HG02943 (cell line): Measurements from ENCODE around the gene ZNHIT6.
A peak's percentile ranks its signal among the peaks of the same experiment; 100 is the strongest.
"Not testable (repeated sequence)": the region's sequence is repeated elsewhere in the genome, so short reads cannot be mapped to it uniquely, and the experiment has no call there.

Source experiments
- ATAC-seq: cut with Tn5 transposase; IDR thresholded peaks from one replicate; pipeline ENCODE4 v1.9.1; 2021; ENCODE audit warnings: mild to moderate bottlenecking, low read depth, moderate library complexity; ENCODE audit not compliant: unreplicated experiment

Gene ZNHIT6, protein sequence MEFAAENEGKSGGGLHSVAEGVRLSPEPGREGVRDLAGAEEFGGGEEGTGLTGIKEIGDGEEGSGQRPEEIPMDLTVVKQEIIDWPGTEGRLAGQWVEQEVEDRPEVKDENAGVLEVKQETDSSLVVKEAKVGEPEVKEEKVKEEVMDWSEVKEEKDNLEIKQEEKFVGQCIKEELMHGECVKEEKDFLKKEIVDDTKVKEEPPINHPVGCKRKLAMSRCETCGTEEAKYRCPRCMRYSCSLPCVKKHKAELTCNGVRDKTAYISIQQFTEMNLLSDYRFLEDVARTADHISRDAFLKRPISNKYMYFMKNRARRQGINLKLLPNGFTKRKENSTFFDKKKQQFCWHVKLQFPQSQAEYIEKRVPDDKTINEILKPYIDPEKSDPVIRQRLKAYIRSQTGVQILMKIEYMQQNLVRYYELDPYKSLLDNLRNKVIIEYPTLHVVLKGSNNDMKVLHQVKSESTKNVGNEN

DNA sequence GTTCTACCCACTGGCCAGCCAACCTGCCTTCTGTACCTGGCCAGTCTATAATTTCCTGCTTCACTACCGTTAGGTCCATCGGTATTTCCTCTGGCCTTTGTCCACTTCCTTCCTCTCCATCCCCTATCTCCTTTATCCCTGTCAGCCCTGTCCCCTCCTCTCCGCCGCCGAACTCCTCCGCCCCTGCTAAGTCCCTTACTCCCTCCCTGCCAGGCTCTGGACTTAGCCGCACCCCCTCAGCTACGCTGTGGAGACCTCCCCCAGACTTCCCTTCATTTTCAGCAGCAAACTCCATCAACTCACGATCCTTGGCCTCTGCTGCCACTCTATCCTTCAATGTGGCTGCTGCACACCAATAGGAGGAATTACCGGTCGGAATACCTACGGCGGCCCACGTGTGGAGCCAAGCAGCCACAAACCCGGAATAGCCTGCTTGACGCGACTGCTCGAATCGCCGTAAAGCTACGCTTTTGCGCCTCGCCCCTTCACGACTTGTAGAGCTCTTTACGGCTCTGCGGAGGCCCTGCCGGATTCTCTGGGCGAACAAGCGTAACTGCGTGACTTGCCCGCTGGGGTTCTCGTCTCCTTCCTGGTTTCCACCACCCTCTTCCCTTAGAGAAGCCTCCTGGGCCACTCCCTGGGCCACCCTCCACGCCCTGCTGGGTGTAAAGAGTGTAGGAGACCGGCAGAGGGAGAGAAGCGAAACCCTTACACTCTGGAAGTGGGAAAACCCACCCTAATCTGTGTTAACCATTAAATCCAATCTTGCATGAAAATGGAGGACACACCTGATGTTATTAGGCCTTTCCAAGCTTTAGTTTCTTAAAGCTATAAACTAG, at the start of gene ZNHIT6:
Gene ZNHIT6 (minus strand): TSS at position 444 of the 839 bp plus-strand sequence. CDS start 149 bp downstream, at position 295.
- ATAC-seq: peak; percentile 86

DNA sequence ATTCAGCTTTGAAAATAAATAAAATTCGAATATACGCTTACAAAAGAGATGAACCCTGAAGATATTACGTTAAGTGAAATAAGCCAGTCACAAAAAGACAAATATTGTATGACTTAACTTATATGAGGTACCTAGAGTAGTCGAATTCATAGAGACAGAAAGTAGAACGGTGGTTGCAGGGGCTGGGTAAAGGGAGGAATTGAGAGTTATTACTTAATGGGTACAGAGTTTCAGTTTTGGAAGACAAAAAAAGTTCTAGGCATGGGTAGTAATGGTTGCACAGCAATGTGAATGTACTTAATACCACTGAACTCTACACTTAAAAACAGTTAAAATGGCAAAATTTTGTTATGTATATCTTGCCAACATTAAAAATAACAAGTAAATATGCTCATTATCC, 48.6 kb upstream of the ZNHIT6 start:
- no peak for ATAC-seq

DNA sequence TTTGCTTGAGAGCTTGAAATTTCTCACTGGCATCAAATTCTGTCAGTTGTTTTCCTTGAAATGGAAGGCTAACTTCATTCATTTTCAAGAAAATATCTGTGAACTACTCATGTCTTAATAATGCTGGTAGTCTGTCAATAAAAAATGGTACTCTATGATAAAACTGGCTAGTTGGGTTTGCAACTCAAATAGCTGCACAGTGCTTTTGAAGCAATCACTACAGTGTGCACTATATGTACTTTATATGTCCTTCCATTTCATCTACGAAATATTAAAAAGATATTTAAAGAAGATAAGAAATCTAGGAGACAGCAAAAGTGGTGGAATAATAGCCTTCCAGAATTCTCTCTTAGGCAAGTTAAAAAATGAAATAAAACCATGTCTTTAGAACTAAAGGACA, 39.9 kb upstream of the ZNHIT6 start:
- no peak for ATAC-seq

DNA sequence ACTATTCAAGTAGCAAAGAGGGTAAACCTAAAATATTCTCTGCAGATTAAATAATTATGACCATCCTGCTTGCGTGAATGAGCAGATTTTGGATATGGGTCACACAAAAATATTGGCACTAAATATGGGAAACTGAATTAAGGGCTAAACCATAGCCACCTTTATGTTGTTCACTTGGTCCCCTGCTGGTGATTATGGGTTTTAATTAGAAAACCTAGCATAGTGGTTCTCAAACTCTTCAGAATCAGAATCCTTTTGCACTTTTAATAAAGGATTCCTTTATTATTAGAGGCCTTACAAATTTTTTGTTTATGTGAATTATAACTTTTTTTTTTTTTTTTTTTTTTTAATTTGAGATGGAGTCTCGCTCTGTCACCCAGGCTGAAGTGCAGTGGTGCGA, 38.5 kb upstream of the ZNHIT6 start:
- no peak for ATAC-seq

DNA sequence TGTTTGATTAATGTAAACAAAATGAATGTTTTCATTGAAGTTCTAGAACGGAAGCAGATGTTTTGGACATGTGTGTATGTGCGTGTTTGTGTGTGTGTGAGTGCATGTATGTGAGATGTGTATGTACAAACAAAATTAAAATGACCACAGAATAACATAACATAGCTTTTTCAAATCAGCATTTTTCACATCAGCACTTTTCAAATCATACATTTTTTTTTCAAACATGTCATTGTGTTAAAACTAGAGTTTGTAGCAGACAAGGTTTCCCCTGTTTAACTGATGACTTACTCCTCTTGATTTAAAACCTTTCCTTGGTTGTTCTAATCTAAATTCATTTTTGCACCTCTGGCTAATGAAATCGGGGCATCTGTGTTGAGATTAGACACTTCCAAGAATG, 35.6 kb upstream of the ZNHIT6 start:
- no peak for ATAC-seq

DNA sequence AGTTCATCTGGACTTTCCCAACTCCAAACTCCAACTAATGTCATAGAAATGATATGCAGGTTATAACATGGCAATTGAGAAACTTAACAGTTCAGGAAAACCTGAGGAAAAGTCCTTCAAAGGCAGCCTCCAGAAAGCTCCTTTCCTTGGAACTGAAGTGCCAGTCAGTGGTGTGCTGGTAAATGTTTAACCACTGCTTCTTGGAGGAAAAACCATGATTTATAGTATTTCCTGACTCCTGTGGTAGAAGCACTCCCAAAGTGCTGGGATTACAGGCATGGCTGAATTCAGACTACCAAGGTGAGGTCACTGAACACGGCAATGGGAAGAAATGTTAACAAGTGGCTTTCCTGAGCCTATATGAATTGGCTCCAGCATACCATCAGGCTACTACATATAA, 26.7 kb upstream of the ZNHIT6 start:
- ATAC-seq: no peak

DNA sequence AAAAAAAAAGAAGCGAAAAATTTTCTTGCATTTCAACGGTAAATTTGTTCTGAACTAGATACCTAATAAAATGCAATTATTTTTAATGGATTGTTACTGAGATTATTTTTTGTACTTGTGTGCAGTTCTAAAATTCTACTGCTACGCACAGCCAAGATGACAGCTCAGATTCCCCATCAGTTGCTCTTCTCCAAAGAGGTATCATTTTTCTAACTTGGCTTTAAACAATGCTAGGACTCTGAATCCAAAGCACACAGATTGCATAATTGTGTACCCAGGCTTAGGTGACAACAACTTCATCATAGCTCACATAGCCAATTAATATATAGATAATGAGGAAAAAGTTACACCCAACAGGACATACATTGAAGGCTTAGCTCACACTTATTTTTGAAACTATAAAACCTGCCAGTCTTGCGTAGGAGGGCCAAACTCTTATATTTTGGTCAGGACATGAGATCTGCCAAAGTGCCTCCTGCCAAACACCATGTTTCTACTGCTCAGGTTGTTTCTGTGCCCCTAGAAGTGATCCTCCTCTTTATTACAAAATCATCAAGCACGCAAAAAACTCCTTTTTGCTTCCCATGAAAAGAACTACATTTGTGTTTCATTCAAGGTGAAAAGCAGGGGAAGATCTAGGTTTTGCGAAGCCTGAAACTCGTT, 10.6 kb upstream of the ZNHIT6 start:
- ATAC-seq: no peak

DNA sequence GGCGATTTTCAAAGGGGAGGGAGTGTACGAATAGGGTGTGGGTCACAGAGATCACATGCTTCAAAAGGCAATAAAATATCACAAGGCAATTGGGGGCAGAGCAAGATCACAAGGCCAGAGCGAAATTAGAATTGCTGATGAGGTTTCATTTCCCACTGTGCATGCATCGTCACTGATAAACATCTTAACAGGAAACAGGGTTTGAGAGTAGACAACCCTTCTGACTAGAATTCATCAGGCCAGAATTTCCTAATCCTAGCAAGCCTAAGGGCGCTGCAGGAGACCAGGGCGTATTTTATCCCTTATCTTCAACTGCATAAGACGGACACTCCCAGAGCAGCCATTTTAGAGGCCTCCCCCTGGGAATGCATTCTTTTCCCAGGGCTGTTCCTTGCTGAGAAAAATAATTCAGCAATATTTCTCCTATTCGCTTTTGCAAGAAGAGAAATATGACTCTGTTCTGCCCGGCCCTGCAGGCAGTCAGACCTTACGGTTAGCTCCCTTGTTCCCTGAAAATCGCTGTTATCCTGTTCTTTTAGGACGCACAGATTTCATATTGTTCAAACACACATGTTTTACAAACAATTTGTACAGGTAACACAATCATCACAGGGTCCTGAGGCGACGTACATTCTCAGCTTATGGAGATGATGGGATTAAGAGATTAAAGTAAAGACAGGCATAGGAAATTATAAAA, 6.3 kb upstream of the ZNHIT6 start:
- ATAC-seq: not testable (repeated sequence)

DNA sequence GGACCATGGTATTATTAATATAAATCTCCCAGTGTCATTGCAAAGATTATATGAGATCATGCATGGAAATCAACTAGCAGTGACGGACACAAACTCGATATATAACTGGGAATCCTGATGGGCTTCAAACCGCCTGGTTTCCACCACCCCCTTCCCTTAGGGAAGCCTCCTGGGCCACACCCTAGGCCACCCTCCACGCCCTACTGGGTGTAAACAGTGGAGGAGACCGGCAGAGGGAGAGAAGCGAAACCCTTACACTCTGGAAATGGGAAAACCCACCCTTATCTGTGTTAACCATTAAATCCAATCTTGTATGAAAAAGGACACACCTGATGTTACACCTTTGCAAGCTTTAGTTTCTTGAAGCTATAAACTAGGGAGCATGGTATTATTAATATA, 595 bp upstream of the ZNHIT6 start:
- ATAC-seq: no peak

DNA sequence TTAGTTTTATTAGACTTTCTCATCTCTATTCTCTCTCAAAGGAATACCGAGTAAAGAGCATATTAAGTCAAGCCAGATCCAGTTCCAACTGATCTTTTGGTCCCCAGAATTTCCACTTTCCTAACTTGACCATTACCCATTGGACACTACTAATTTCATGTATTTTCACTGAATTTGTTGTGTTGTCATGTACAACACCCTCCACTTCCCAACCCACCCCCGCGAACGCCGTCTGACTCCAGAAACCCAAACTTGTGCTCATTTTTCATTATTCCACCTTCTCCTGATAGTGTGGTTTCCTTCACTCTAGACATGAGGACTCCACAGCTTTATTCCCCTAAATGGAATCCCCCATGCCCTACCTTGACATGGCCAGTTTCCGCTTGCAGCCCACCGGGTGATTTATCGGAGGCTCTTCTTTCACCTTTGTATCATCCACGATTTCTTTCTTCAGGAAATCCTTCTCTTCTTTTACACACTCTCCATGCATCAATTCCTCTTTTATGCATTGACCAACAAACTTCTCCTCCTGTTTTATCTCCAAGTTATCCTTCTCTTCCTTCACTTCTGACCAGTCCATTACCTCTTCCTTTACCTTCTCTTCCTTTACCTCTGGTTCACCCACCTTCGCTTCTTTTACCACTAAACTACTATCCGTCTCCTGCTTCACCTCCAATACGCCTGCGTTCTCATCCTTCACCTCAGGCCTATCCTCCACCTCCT, 805 bp downstream of the ZNHIT6 start:
- no peak for ATAC-seq

DNA sequence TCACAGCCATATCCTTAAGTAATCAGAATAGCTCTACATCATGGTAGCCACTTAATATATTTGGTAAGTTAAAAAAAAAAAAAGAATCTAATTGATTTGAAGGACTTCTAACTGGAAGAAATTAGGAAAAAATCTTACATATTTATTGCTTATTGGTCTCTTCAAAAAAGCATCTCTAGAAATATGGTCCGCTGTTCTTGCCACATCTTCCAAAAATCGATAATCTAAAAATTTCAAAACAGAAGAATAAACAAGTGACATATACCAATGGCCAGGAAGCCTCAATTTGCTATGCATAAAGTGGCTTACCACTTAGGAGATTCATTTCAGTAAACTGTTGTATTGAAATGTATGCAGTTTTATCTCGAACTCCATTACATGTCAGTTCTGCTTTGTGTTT, 2.3 kb downstream of the ZNHIT6 start:
- no peak for ATAC-seq

DNA sequence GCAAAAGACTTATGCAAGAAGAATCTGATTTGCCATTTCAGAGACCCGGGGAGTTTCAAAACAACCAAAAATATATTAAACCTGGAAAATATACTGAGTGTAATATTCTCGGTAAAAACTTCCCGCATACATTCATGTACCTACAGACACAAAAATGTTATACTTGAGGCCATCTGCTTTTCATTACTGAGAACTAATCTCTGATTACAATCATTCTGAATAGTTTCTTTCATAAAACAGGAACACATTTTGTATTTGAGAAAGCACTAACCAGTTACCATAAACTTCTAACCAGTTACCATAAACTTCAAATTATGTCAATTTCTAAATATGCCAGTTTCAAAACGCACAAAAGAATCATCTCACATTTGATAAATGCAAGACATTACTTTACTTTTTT, 7.8 kb downstream of the ZNHIT6 start:
- no peak for ATAC-seq

DNA sequence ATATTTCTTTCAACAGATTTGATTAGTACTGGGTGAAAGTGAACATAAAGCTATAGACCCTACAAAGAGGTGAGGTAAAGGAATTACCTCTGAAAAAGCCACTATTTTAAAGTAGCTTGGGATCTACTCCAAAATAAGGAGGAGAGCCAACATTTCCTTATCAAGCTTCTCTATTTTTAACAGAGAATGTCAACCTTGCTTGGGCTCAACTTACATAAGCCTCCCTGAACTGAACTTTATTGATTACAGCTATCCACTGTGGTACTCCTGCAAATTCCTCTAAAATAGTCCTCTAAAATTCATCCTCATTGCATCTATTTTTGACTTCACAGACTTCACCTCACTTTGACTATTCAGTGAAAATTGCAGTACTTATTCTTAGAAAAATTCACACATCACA, 10.3 kb downstream of the ZNHIT6 start:
- ATAC-seq: no peak

DNA sequence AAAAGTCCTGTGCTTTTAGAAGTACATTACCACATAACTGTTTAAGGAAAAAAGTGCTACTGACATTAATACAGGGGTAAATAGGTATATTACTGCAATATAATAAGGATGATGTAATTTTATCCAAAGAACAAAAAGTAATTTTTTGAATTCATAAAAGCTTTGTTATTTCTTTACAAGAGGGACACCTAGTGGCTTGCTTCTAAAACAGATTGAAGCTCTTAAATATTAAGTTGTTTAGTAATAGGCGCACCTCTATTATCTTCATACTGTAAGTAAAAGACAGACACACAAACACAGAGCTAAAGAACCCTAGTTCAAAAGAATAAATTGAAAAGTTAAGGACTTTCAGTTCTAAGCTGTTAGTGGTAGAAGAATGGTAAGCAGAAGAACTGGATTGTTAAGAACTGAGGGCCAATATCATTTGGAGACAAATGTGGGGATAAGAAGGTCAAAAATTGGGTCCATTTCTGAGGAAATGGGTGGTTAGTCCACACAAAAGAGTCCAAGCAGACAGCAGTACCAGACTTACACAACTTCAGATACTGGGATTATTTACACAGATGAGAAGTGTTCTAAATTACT, 15.4 kb downstream of the ZNHIT6 start:
- ATAC-seq: no peak

DNA sequence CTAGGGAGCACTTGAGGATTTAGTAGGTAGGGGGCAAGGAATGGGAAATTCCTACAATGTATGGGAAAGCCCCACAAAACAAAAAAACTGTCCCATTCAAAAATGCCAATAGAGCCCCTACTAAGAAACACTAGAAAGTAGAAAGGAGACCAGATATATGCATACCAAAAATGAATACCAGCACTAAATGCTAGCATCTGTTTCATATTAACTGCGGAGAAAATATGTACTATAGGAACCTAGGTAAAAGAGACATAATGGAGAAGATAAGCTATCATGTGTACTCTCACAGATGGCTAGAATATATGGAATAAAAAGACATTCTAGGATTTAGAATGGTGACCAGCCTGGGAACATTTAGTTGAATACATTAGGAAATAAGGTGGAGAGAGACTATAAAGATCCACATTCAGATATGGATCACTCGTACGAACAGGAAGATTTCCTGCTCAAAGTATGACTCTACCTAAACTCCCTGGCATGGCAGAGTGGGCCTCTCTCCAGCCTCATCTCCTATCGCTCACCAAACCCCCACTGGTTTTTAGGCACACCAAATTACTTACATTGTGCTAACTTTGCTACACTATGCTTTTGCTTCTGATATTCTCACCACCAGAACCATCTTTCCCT, 18.3 kb downstream of the ZNHIT6 start:
- ATAC-seq: no peak

DNA sequence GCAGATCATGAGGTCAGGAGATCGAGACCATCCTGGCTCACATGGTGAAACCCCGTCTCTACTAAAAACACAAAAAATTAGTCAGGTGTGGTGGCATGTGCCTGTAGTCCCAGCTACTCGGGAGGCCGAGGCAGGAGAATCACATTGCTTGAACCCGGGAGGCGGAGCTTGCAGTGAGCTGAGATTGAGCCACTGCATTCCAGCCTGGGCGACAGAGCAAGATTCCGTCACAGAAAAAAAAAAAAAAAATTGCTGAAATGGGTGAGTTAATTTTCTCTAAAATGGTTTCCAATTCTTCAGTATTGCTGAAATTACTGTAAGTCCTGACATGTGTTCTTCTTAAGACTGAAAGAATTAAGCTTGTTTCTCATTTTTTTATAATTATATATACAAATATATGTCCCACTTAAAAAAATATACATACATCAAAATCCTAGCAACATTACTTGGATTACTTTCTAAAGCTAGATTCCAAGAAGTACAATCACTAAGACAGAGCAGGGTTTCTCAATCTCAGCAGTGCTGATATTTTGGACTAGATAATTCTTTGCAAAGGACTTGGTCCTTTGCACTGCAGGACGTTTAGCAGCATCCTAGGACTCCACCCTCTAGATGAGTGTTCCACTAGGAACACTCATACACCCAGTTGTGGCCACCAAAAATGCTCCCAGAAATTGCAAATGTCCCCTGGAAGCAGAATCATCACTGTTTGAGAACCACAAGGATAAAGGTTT, 24.8 kb downstream of the ZNHIT6 start:
- ATAC-seq: no peak

DNA sequence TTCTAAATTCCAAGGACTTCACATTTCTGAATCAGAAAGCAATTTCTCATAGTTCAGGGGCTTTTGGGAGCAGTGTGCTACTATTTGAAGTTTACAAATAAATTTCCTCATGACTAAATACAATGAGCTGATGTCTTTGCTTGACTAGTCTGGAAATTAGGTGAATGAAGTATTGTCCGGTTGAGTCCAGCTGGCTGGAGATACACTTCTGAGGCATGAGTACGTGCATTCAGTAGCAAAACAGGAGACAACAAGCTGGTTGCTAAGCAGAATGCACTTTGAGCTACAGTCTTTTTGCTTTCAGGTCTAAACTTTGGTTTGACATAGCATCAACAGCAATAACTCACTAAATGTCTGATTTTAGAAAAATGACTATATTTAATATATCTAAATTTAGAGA, 27.1 kb downstream of the ZNHIT6 start:
- no peak for ATAC-seq

DNA sequence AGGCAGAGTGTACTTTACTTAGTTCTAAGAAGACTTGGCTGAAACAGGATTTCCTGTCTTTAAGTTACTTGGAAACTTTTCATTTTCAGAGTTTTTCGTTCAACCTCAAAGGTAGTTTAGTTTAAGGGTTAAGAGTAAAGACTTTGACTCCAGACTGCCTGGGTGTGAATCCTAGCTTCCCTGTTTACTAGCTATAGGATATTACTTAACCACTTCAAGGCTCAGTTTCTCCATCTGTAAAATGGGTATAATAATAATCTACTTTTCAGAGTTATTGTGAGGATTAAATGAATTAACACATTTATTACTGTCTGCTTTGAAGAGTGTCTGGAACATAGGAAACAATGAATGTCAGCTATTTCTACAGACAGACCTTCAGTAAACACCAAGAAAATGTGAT, 30.0 kb downstream of the ZNHIT6 start:
- no peak for ATAC-seq
